Mesenchymal stem cell (in vitro differentiated cells and primary cell): ENCODE measurements around the gene BPHL.
A peak's percentile ranks its signal among the peaks of the same experiment; 100 is the strongest.

Source experiments
- DNase-seq: peaks from one replicate; pipeline ENCODE4 v3.0.0-alpha.2; 2013
- H2AFZ ChIP-seq: one replicate; pipeline ENCODE4 v1.6.1; 2013; ENCODE audit warnings: low read depth, mild to moderate bottlenecking, control low read depth, inconsistent platforms, low read length, moderate library complexity
- H2AK5ac ChIP-seq: 2 replicates; pipeline ENCODE4 v1.6.1; 2013; ENCODE audit warnings: low read length, moderate library complexity, mild to moderate bottlenecking, inconsistent platforms; ENCODE audit not compliant: severe bottlenecking
- H2BK120ac ChIP-seq: one replicate; pipeline ENCODE4 v1.6.1; 2013; ENCODE audit warnings: low read depth, mild to moderate bottlenecking, inconsistent platforms, low read length, moderate library complexity
- H2BK12ac ChIP-seq, 2 experiments: one replicate each; pipeline ENCODE4 v1.6.1; 2013; ENCODE audit warnings: inconsistent platforms in 2 of 2, low read length in 2 of 2, mild to moderate bottlenecking in 2 of 2, moderate library complexity in 2 of 2, control low read depth in 1 of 2
- H2BK15ac ChIP-seq: one replicate; pipeline ENCODE4 v1.6.1; 2013; ENCODE audit warnings: mild to moderate bottlenecking, low read depth, inconsistent platforms; ENCODE audit not compliant: poor library complexity, severe bottlenecking
- H2BK5ac ChIP-seq: 2 replicates; pipeline ENCODE4 v1.6.1; 2013; ENCODE audit warnings: low read depth, mild to moderate bottlenecking, low read length, control low read depth, inconsistent platforms; ENCODE audit not compliant: poor library complexity, severe bottlenecking
- H3K14ac ChIP-seq, 2 experiments: one replicate each; pipeline ENCODE4 v1.6.1; 2013; ENCODE audit warnings: inconsistent platforms in 2 of 2, low read length in 2 of 2, control low read depth in 1 of 2, mild to moderate bottlenecking in 1 of 2, moderate library complexity in 1 of 2
- H3K18ac ChIP-seq, 2 experiments: one replicate each; pipeline ENCODE4 v1.6.1; 2013; ENCODE audit warnings: inconsistent platforms in 2 of 2, low read length in 2 of 2, control low read depth in 1 of 2, low read depth in 1 of 2, mild to moderate bottlenecking in 1 of 2
- H3K23ac ChIP-seq, 2 experiments: one replicate each; pipeline ENCODE4 v1.6.1; 2013; ENCODE audit warnings: inconsistent platforms in 2 of 2, low read length in 2 of 2, mild to moderate bottlenecking in 2 of 2, moderate library complexity in 2 of 2, control low read depth in 1 of 2
- H3K27ac ChIP-seq: 2 replicates; pipeline ENCODE4 v1.5.1; 2013; ENCODE audit warnings: mild to moderate bottlenecking, moderate library complexity, low read length, control low read depth, inconsistent platforms; ENCODE audit not compliant: poor library complexity, severe bottlenecking
- H3K27me3 ChIP-seq, 2 experiments: 2 replicates each; pipeline versions ENCODE4 v1.6.1 to v1.7.0; 2013; ENCODE audit warnings: low read length in 2 of 2, mild to moderate bottlenecking in 2 of 2, moderate library complexity in 2 of 2, control low read depth in 1 of 2, inconsistent platforms in 1 of 2; ENCODE audit not compliant: control insufficient read depth in 1 of 2, insufficient read depth in 1 of 2
- H3K36me3 ChIP-seq, 2 experiments: 2 replicates each; pipeline versions ENCODE4 v1.6.1 to v1.7.0; 2013; ENCODE audit warnings: low read length in 2 of 2, control low read depth in 1 of 2, inconsistent platforms in 1 of 2, low read depth in 1 of 2, mild to moderate bottlenecking in 1 of 2; ENCODE audit not compliant: insufficient read depth in 2 of 2, control insufficient read depth in 1 of 2
- H3K4ac ChIP-seq, 2 experiments: one replicate each; pipeline ENCODE4 v1.6.1; 2013; ENCODE audit warnings: inconsistent platforms in 2 of 2, low read length in 2 of 2, mild to moderate bottlenecking in 2 of 2, moderate library complexity in 2 of 2, control low read depth in 1 of 2, low read depth in 1 of 2
- H3K4me1 ChIP-seq: 2 replicates; pipeline ENCODE4 v1.6.1; 2013; ENCODE audit warnings: low read depth, low read length, control low read depth; ENCODE audit not compliant: control insufficient read depth, insufficient read depth
- H3K4me2 ChIP-seq: 2 replicates; pipeline ENCODE4 v1.6.1; 2013; ENCODE audit warnings: low read length, mild to moderate bottlenecking, inconsistent platforms; ENCODE audit not compliant: poor library complexity, severe bottlenecking
- H3K4me3 ChIP-seq, 2 experiments: 2 replicates each; pipeline versions ENCODE4 v1.5.1 to v1.7.0; 2013; ENCODE audit warnings: low read length in 2 of 2, mild to moderate bottlenecking in 2 of 2, control low read depth in 1 of 2, low read depth in 1 of 2; ENCODE audit not compliant: insufficient read depth in 1 of 2
- H3K79me1 ChIP-seq: replicated peaks from 2 replicates; pipeline ENCODE4 v1.6.1; 2013; ENCODE audit warnings: mild to moderate bottlenecking, control low read depth, low read length, inconsistent platforms; ENCODE audit not compliant: poor library complexity, severe bottlenecking
- H3K9ac ChIP-seq: 2 replicates; pipeline ENCODE4 v1.7.0; 2013; ENCODE audit warnings: mild to moderate bottlenecking, low read length, moderate library complexity
- H3K9me3 ChIP-seq: 2 replicates; pipeline ENCODE4 v1.7.0; 2013; ENCODE audit warnings: mild to moderate bottlenecking, low read length; ENCODE audit not compliant: control insufficient read depth
- H4K8ac ChIP-seq: one replicate; pipeline ENCODE4 v1.6.1; 2013; ENCODE audit warnings: inconsistent platforms, mild to moderate bottlenecking, low read length, moderate library complexity
- H4K91ac ChIP-seq: one replicate; pipeline ENCODE4 v1.6.1; 2013; ENCODE audit warnings: mild to moderate bottlenecking, low read length, inconsistent platforms
- WGBS: methylation state at CpG from one replicate; pipeline ENCODE4 v1.1.7; 2013; ENCODE audit warnings: mixed read lengths; 5-methylcytosine and 5-hydroxymethylcytosine counted together

BPHL gene

GRCh38 chr6:3157131-3157933, 38.8 kb downstream of the BPHL start, which contains the start of gene TUBB2A:
Gene TUBB2A (minus strand): TSS chr6:3157544. CDS start chr6:3157463, 81 bp downstream.
- DNase-seq = peak; percentile 81
- peak within 1 kb of the TSS; percentile 89 to 98 for H3K14ac ChIP-seq
- H3K9me3 ChIP-seq = no peaks in the 10 kb centered on the region
- 2% methylated on average over 65 of the region's 95 CpGs for WGBS
- H3K36me3 ChIP-seq = peaks cover 19 to 27% of the 10 kb centered on the region in 2 experiments
- peak within 1 kb of the TSS; percentile 83 for H2BK5ac ChIP-seq
- peaks cover 10% of the 10 kb centered on the region for H3K79me1 ChIP-seq
- peak within 1 kb of the TSS in 1 of 2 experiments; percentile 99 for H3K23ac ChIP-seq
- peaks cover 12% of the 10 kb centered on the region for H3K4me1 ChIP-seq
- peak within 1 kb of the TSS; percentile 7 for H3K27ac ChIP-seq
- peak within 1 kb of the TSS; percentile 98 for H4K91ac ChIP-seq
- H3K18ac ChIP-seq = peak within 1 kb of the TSS; percentile 95 to 96
- peak within 1 kb of the TSS; percentile 90 to 95 for H3K4me3 ChIP-seq
- peak within 1 kb of the TSS; percentile 76 for H2AK5ac ChIP-seq
- no peak within 1 kb of the TSS for H2BK12ac ChIP-seq
- peak within 1 kb of the TSS; percentile 95 for H3K9ac ChIP-seq
- no peaks in the 10 kb centered on the region for H3K27me3 ChIP-seq
- H2BK120ac ChIP-seq = peak within 1 kb of the TSS; percentile 100
- peak within 1 kb of the TSS; percentile 92 for H3K4me2 ChIP-seq
- peak within 1 kb of the TSS; percentile 97 for H4K8ac ChIP-seq
- no peak within 1 kb of the TSS for H2AFZ ChIP-seq
- H3K4ac ChIP-seq = peak within 1 kb of the TSS; percentile 91 to 98
- peak within 1 kb of the TSS; percentile 97 for H2BK15ac ChIP-seq

GRCh38 chr6:3159805-3160781, 41.6 kb downstream of the BPHL start:
- no peak overlapping the region for H3K18ac ChIP-seq
- no peak overlapping the region for H2BK120ac ChIP-seq
- no peak overlapping the region for H3K9ac ChIP-seq
- H3K4me1 ChIP-seq = peaks cover 13% of the 10 kb centered on the region
- H4K91ac ChIP-seq = no peak overlapping the region
- H2AFZ ChIP-seq = no peak overlapping the region
- peaks cover 8% of the 10 kb centered on the region for H3K79me1 ChIP-seq
- H2AK5ac ChIP-seq = no peak overlapping the region
- no peak overlapping the region for H3K14ac ChIP-seq
- H3K27me3 ChIP-seq = no peaks in the 10 kb centered on the region
- no peak overlapping the region for H2BK15ac ChIP-seq
- no peak overlapping the region for H2BK12ac ChIP-seq
- peak overlapping the region in 1 of 2 experiments; percentile 13 for H3K4ac ChIP-seq
- no peak overlapping the region for H3K4me2 ChIP-seq
- no peak overlapping the region for H4K8ac ChIP-seq
- no peak overlapping the region for H2BK5ac ChIP-seq
- no peak overlapping the region for H3K4me3 ChIP-seq
- WGBS = 38% methylated on average over 28 of the region's 31 CpGs
- H3K9me3 ChIP-seq = no peaks in the 10 kb centered on the region
- DNase-seq = peak; percentile 84
- no peak overlapping the region for H3K27ac ChIP-seq
- H3K36me3 ChIP-seq = peaks cover 9 to 12% of the 10 kb centered on the region in 2 experiments
- no peak overlapping the region for H3K23ac ChIP-seq

GRCh38 chr6:3162067-3162497, 43.6 kb downstream of the BPHL start:
- Histone ChIP-seq H2AK5ac (no peak overlapping the region), H3K23ac (no peak overlapping the region), H3K79me1 (peaks cover 5% of the 10 kb centered on the region), H2BK12ac (peak overlapping the region in 1 of 2 experiments; percentile 81), H4K91ac (no peak overlapping the region), H3K4me2 (peak overlapping the region; percentile 1), H3K9me3 (no peaks in the 10 kb centered on the region), H2BK5ac (no peak overlapping the region), H4K8ac (no peak overlapping the region), H3K27me3 (no peaks in the 10 kb centered on the region), H3K4me1 (peaks cover 8% of the 10 kb centered on the region), H3K14ac (peak overlapping the region in 1 of 2 experiments; percentile 46), H3K18ac (peak overlapping the region in 1 of 2 experiments; percentile 89), H3K4me3 (no peak overlapping the region), H2BK15ac (no peak overlapping the region), H2AFZ (no peak overlapping the region), H2BK120ac (no peak overlapping the region), H3K9ac (no peak overlapping the region), H3K27ac (peak overlapping the region; percentile 5), H3K36me3 (peaks cover 2 to 7% of the 10 kb centered on the region in 2 experiments), H3K4ac (peak overlapping the region in 1 of 2 experiments; percentile 72)
- peak; percentile 60 for DNase-seq
- WGBS = 16% methylated on average over 4 of the region's 7 CpGs
